HCT116 (cell line): ENCODE results near the gene CCL17. TPM values are rescaled to one million over a fixed set of nuclear protein-coding genes. Genes with fewer than 3 reads are reported as not detected.

ENCODE experiments used
- ATAC-seq: fragments of 200-7000 bp; cut with Tn5 transposase; 2 replicates; pipeline ENCODE4 v1.9.1; 2020; ENCODE audit warnings: mild to moderate bottlenecking, moderate library complexity
- BruUV-seq: library from RNA; stranded (reverse); fragments of 400-500 nt; replicated peaks from 2 replicates; lab custom pipeline; 2021; lab: Mats Ljungman, UMichigan
- CTCF ChIA-PET: fragments of 300-600 bp; sonication (Branson Sonifier 250); formaldehyde crosslinking; loops from one replicate; lab custom pipeline; 2021; ENCODE audit warnings: antibody characterized with exemption; lab: Charles Lee
- POLR2A ChIA-PET: fragments of 300-600, 350-600 bp; sonication (Branson Sonifier 250); formaldehyde crosslinking; loops from one replicate; lab custom pipeline; 2021; ENCODE audit warnings: antibody characterized with exemption; lab: Charles Lee
- RAD21 ChIA-PET, 2 experiments: fragments of 300-600 bp; sonication (Branson Sonifier 250); formaldehyde crosslinking; loops; one replicate each; lab custom pipeline; 2023; ENCODE audit warnings: low total read pairs in 2 of 2; ENCODE audit not compliant: uncharacterized antibody in 2 of 2, unreplicated experiment in 2 of 2, low non-redundant PET in 1 of 2; lab: Charles Lee
- DNase-seq: peaks from one replicate; pipeline ENCODE4 v3.0.0-alpha.2; 2010; ENCODE audit warnings: low read depth, low spot score
- H2AFZ ChIP-seq: fragments of 200-600 bp; shearing (Covaris generic), sonication (generic); 2 replicates; pipeline ENCODE4 v1.6.1; 2017; ENCODE audit warnings: low read depth, mixed run types, mixed read lengths, antibody characterized with exemption, low read length; ENCODE audit not compliant: poor library complexity, severe bottlenecking
- H3K27ac ChIP-seq: 2 replicates; pipeline ENCODE4 v1.5.1; 2012; ENCODE audit warnings: low read depth, low read length
- H3K27me3 ChIP-seq: fragments of 200-600 bp; sonication (generic); 2 replicates; pipeline ENCODE4 v1.6.1; 2016; ENCODE audit warnings: mixed run types, low read length, mixed read lengths; ENCODE audit not compliant: insufficient read depth
- H3K36me3 ChIP-seq, 2 experiments: fragments of 200-500 bp in 1 of 2; fragments of 200-600 bp in 1 of 2; sonication (Bioruptor generic) in 1 of 2; sonication (generic) in 1 of 2; 2 replicates each; pipeline versions ENCODE4 v1.5.1 to v1.6.1; 2014 to 2016; ENCODE audit warnings: low read length in 2 of 2, inconsistent platforms in 1 of 2, mixed read lengths in 1 of 2, mixed run types in 1 of 2; ENCODE audit not compliant: insufficient read depth in 2 of 2, control insufficient read depth in 1 of 2
- H3K4me1 ChIP-seq, 2 experiments: fragments of 200-600 bp in 1 of 2; sonication (generic) in 1 of 2; 2 replicates each; pipeline versions ENCODE4 v1.5.1 to v1.6.1; 2012 to 2017; ENCODE audit warnings: low read length in 2 of 2, inconsistent platforms in 1 of 2, mild to moderate bottlenecking in 1 of 2, mixed read lengths in 1 of 2, mixed run types in 1 of 2, moderate library complexity in 1 of 2; ENCODE audit not compliant: insufficient read depth in 2 of 2, control insufficient read depth in 1 of 2
- H3K4me2 ChIP-seq: fragments of 200-600 bp; sonication (generic); 2 replicates; pipeline ENCODE4 v1.6.1; 2017; ENCODE audit warnings: mixed run types, low read length, mixed read lengths
- H3K4me3 ChIP-seq, 2 experiments: fragments of 200-600 bp in 1 of 2; sonication (generic) in 1 of 2; replicated peaks in 1 of 2; 2 replicates each; pipeline ENCODE4 v1.5.1; 2011 to 2016; ENCODE audit warnings: low read length in 2 of 2, control low read depth in 1 of 2, low read depth in 1 of 2, mild to moderate bottlenecking in 1 of 2, mixed read lengths in 1 of 2, mixed run types in 1 of 2
- H3K79me2 ChIP-seq: fragments of 200-600 bp; sonication (generic); 2 replicates; pipeline ENCODE4 v1.6.1; 2017; ENCODE audit warnings: mild to moderate bottlenecking, mixed run types, low read length, moderate library complexity, mixed read lengths; ENCODE audit not compliant: insufficient read depth
- H3K9ac ChIP-seq: fragments of 200-600 bp; sonication (generic); 2 replicates; pipeline ENCODE4 v1.6.1; 2016; ENCODE audit warnings: low read length, mixed read lengths
- H3K9me2 ChIP-seq: fragments of 200-600 bp; sonication (generic), shearing (Covaris generic); 2 replicates; pipeline ENCODE4 v1.6.1; 2017; ENCODE audit warnings: mixed run types, mild to moderate bottlenecking, moderate library complexity; ENCODE audit not compliant: insufficient read depth
- H3K9me3 ChIP-seq, 2 experiments: fragments of 200-500 bp in 1 of 2; fragments of 200-600 bp in 1 of 2; sonication (Bioruptor generic) in 1 of 2; sonication (generic) in 1 of 2; 2 replicates each; pipeline ENCODE4 v1.6.1; 2014 to 2017; ENCODE audit warnings: low read length in 2 of 2, mixed read lengths in 2 of 2, inconsistent platforms in 1 of 2, low read depth in 1 of 2, mild to moderate bottlenecking in 1 of 2, mixed run types in 1 of 2, moderate library complexity in 1 of 2; ENCODE audit not compliant: control insufficient read depth in 1 of 2, insufficient read depth in 1 of 2
- H4K20me1 ChIP-seq: fragments of 200-600 bp; sonication (generic), shearing (Covaris generic); 2 replicates; pipeline ENCODE4 v1.6.1; 2017; ENCODE audit warnings: mixed run types, mild to moderate bottlenecking, moderate library complexity; ENCODE audit not compliant: insufficient read depth
- CBX3 ChIP-seq: IDR thresholded peaks from 2 replicates; pipeline ENCODE4 v1.6.1; 2012; ENCODE audit warnings: low read depth
- POLR2A ChIP-seq: IDR thresholded peaks from 2 replicates; pipeline ENCODE4 v1.7.0; 2011; ENCODE audit warnings: borderline replicate concordance; ENCODE audit not compliant: insufficient read depth, insufficient read length; ENCODE audit errors: extremely low read depth
- ZFX ChIP-seq: fragments of 450-650 bp; IDR thresholded peaks from 2 replicates; pipeline ENCODE4 v1.6.1; 2017
- ZNF274 ChIP-seq: fragments of 200-500 bp; sonication (Bioruptor generic); IDR thresholded peaks from 2 replicates; pipeline ENCODE4 v1.6.1; 2014; ENCODE audit warnings: mild to moderate bottlenecking, low read depth, low read length, inconsistent platforms
- intact Hi-C: fragments of 100-400 bp; cut with micrococcal nuclease; formaldehyde crosslinking; loops from 2 replicates; pipeline ENCODE4 v1.10.0; 2022
- total RNA-seq: library from RNA; stranded (reverse); gene quantifications from one replicate; pipeline ENCODE4 v1.2.1, GENCODE V29; 2021; ENCODE audit not compliant: unreplicated experiment
- TF ChIP-seq, protein P1 (sequence below): IDR thresholded peaks from 2 replicates; pipeline ENCODE4 v1.6.1; 2012; ENCODE audit warnings: low read depth

Gene CCL17
- total RNA-seq, 1 experiment from 2014 or later = not detected

DNA sequence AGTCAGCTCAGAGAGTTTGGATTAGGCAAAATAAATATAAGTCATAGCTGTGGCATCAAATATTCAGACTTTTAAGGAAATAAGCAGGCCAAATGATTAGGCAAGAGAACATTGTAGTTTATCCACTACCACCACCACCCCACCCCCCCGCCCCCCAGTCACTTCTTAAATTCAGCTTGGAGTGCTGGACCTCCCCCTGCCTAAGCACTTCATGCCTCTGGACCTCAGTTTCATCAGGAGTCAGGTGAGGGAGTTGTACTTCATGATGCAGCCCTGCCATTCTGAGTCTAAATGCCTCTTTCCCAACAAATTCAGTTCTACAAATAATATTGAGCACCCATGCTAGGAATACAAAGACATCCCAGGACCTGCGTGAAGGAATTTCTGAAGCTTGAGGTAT is 60.0 kb downstream of the CCL17 start:
- Histone ChIP-seq H3K4me2 (no peak overlapping the region), H3K9me2 (no peaks in the 10 kb centered on the region), H3K9me3 (no peaks in the 10 kb centered on the region), H3K4me1 (peaks cover 8 to 10% of the 10 kb centered on the region in 2 experiments; a peak in 3 of 4 replicates), H3K79me2 (peaks cover 39% of the 10 kb centered on the region), H3K27ac (no peak overlapping the region), H4K20me1 (no peaks in the 10 kb centered on the region), H3K4me3 (no peak overlapping the region), H3K9ac (no peak overlapping the region), H3K36me3 (peaks cover 45 to 54% of the 10 kb centered on the region in 2 experiments; a peak in 3 of 4 replicates), H2AFZ (no peak overlapping the region), H3K27me3 (no peaks in the 10 kb centered on the region)
- ChIA-PET CTCF (no interaction called here), POLR2A (interaction anchor here (0.6 kb wide), 1 partner anchor 17 kb away, joined by 5 read pairs; the partner anchor contains the start of genes CIAPIN1 and COQ9), RAD21 (no interaction called here)
- intact Hi-C loops = no loop called here
- ATAC-seq (no peak), DNase-seq (no peak)
- BruUV-seq = no TSS peak
- TF ChIP-seq ZFX = no peak
- no peak for TF ChIP-seq CBX3
- no peak for TF ChIP-seq ZNF274
- TF ChIP-seq, protein P1, sequence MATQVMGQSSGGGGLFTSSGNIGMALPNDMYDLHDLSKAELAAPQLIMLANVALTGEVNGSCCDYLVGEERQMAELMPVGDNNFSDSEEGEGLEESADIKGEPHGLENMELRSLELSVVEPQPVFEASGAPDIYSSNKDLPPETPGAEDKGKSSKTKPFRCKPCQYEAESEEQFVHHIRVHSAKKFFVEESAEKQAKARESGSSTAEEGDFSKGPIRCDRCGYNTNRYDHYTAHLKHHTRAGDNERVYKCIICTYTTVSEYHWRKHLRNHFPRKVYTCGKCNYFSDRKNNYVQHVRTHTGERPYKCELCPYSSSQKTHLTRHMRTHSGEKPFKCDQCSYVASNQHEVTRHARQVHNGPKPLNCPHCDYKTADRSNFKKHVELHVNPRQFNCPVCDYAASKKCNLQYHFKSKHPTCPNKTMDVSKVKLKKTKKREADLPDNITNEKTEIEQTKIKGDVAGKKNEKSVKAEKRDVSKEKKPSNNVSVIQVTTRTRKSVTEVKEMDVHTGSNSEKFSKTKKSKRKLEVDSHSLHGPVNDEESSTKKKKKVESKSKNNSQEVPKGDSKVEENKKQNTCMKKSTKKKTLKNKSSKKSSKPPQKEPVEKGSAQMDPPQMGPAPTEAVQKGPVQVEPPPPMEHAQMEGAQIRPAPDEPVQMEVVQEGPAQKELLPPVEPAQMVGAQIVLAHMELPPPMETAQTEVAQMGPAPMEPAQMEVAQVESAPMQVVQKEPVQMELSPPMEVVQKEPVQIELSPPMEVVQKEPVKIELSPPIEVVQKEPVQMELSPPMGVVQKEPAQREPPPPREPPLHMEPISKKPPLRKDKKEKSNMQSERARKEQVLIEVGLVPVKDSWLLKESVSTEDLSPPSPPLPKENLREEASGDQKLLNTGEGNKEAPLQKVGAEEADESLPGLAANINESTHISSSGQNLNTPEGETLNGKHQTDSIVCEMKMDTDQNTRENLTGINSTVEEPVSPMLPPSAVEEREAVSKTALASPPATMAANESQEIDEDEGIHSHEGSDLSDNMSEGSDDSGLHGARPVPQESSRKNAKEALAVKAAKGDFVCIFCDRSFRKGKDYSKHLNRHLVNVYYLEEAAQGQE = no peak
- no peak for TF ChIP-seq POLR2A

Other genes starting within 250 kb of the CCL17 start
- gene PSME3IP1, start 218.7 kb upstream of the CCL17 start, total RNA-seq = 88.5 TPM
- 24.9 TPM for gene RSPRY1, start 218.4 kb upstream of the CCL17 start, total RNA-seq
- gene ARL2BP, start 159.5 kb upstream of the CCL17 start, total RNA-seq = 28.8 TPM
- gene PLLP, start 120.1 kb upstream of the CCL17 start, total RNA-seq = 3.1 TPM
- gene CCL22, start 46.0 kb upstream of the CCL17 start, total RNA-seq = 0.66 TPM
- gene CX3CL1, start 32.3 kb upstream of the CCL17 start, total RNA-seq = 0.15 TPM
- 68.5 TPM for gene CIAPIN1, start 42.6 kb downstream of the CCL17 start, total RNA-seq
- 62.7 TPM for gene COQ9, start 42.7 kb downstream of the CCL17 start, total RNA-seq
- 74.4 TPM for gene POLR2C, start 57.9 kb downstream of the CCL17 start, total RNA-seq
- gene DOK4, start 81.7 kb downstream of the CCL17 start, total RNA-seq = 14.4 TPM
- gene CCDC102A, start 131.8 kb downstream of the CCL17 start, total RNA-seq = 4.5 TPM
- 3.7 TPM for gene ADGRG5, start 137.9 kb downstream of the CCL17 start, total RNA-seq
- gene ADGRG1, start 223.9 kb downstream of the CCL17 start, total RNA-seq = 36.4 TPM